ENCODE data around the gene EIF1AX. TPM values are rescaled to one million over a fixed set of nuclear protein-coding genes. Genes with fewer than 3 reads are reported as not detected.
"Not testable (repeated sequence)": the region's sequence is repeated elsewhere in the genome, so short reads cannot be mapped to it uniquely, and the experiment has no call there.

Gene EIF1AX
- total RNA-seq, 3 donors from 2014 or later (not counting 1 experiment from before 2014, with no cell fraction given), result 31.6 to 57.2 (median 31.7) TPM

DNA sequence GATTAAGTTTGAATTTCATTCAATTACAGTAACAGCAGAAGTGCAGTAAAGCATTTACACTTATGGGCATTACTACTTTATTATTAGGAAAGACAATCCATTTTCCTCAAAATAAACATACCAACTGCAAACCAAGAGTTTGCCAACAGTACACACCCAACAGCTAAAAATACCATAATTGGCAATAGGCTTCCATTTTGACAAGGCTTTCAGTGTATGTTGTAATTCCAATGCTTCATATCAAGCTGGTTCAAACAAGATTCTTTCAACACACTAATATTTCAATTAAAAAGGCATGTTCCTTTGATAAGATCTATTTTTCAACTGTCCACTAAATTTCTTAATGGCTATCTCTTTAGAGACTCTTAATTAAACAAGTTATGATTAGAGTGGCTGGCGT, 12.1 kb downstream of the EIF1AX start:
- 100% methylated on average over 1 of the region's 1 CpG for WGBS (ENCODE audit: insufficient coverage)
- no peak for ATAC-seq
- peaks cover 17% of the 10 kb centered on the region for H3K36me3 Mint-ChIP-seq

DNA sequence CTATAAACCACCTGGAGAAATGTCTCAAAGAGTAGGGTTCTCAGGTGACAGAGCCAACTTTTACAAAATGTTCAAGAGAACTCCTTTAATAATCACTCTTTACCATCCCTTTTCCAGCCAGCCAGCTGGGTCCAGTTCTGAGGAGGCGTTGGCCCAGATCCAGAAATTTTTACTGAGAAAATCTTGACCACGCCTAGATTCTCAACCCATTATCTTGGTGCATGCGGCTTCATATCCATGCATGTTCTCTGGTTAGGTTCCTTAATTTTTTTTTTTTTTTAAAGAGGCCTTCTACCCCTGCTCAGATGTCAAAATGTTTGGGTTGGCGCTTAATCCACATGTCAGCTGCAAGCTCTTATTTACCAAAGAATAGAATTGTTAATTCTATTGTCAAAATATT, 13.0 kb downstream of the EIF1AX start:
- Histone ChIP-seq H3K27me3 (ENCODE audit: control insufficient read depth, insufficient read depth, low read length) (no peaks in the 10 kb centered on the region), H3K4me1 (ENCODE audit: control insufficient read depth, insufficient read depth, low read length) (no peaks in the 10 kb centered on the region), H3K36me3 (ENCODE audit: control insufficient read depth, insufficient read depth, low read length) (peaks cover 31% of the 10 kb centered on the region), H3K4me3 (ENCODE audit: low read length) (no peak overlapping the region), H3K9me3 (ENCODE audit: control insufficient read depth, insufficient read depth, low read length) (no peaks in the 10 kb centered on the region), H3K27ac (ENCODE audit: low read length) (no peak overlapping the region)
- Mint-ChIP-seq H3K36me3 (peaks cover 17% of the 10 kb centered on the region), H3K27me3 (ENCODE audit: low read depth in 2 of 2) (no peaks in the 10 kb centered on the region), H3K9me3 (no peaks in the 10 kb centered on the region), H3K4me1 (no peaks in the 10 kb centered on the region), H3K27ac (peak overlapping the region in 1 of 2 donors; percentile 7), H3K4me3 (no peak overlapping the region)
- ATAC-seq, result no peak
- WGBS (ENCODE audit: insufficient coverage), result 100% methylated on average over 2 of the region's 4 CpGs
- DNase-seq, result no peak
- TF ChIP-seq, protein P1, sequence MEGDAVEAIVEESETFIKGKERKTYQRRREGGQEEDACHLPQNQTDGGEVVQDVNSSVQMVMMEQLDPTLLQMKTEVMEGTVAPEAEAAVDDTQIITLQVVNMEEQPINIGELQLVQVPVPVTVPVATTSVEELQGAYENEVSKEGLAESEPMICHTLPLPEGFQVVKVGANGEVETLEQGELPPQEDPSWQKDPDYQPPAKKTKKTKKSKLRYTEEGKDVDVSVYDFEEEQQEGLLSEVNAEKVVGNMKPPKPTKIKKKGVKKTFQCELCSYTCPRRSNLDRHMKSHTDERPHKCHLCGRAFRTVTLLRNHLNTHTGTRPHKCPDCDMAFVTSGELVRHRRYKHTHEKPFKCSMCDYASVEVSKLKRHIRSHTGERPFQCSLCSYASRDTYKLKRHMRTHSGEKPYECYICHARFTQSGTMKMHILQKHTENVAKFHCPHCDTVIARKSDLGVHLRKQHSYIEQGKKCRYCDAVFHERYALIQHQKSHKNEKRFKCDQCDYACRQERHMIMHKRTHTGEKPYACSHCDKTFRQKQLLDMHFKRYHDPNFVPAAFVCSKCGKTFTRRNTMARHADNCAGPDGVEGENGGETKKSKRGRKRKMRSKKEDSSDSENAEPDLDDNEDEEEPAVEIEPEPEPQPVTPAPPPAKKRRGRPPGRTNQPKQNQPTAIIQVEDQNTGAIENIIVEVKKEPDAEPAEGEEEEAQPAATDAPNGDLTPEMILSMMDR (IDR thresholded peaks at IDR 0.05), result no peak
- intact Hi-C loops (cut with micrococcal nuclease), result no loop called here

More for the DNA sequence above, 12.1 kb downstream of the EIF1AX start:
- Mint-ChIP-seq H3K27me3 (ENCODE audit: low read depth in 2 of 2) (no peaks in the 10 kb centered on the region), H3K27ac (peak overlapping the region in 1 of 2 donors; percentile 7), H3K4me1 (no peaks in the 10 kb centered on the region), H3K9me3 (no peaks in the 10 kb centered on the region), H3K4me3 (no peak overlapping the region)
- Histone ChIP-seq H3K27me3 (ENCODE audit: control insufficient read depth, insufficient read depth, low read length) (no peaks in the 10 kb centered on the region), H3K4me1 (ENCODE audit: control insufficient read depth, insufficient read depth, low read length) (no peaks in the 10 kb centered on the region), H3K9me3 (ENCODE audit: control insufficient read depth, insufficient read depth, low read length) (no peaks in the 10 kb centered on the region), H3K4me3 (ENCODE audit: low read length) (no peak overlapping the region), H3K27ac (ENCODE audit: low read length) (no peak overlapping the region), H3K36me3 (ENCODE audit: control insufficient read depth, insufficient read depth, low read length) (peaks cover 33% of the 10 kb centered on the region)
- intact Hi-C loops (cut with micrococcal nuclease), result no loop called here
- DNase-seq, result no peak
- TF ChIP-seq, protein P1 (IDR thresholded peaks at IDR 0.05), result no peak

DNA sequence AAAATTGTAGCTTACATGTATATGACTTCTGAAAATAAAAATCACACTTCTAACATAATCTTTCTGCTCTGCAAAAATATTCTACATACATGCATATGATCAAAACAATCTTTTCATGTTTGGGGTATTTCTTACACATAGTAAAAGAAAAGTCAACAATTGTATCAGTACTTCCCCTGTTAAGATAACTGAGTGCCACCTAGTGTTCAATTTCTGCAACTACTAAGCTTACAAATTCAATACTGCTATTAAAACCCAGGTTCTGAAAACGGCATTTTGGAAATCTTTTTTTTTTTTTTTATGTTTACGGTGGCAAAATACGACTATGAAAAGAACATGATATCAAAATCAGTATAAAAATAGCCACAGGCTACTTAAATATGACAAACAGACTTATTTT, 14.2 kb downstream of the EIF1AX start:
- intact Hi-C loops (cut with micrococcal nuclease); H3K27ac Mint-ChIP-seq; H3K9me3 Mint-ChIP-seq; H3K27me3 ChIP-seq (ENCODE audit: control insufficient read depth, insufficient read depth, low read length); H3K4me1 Mint-ChIP-seq; H3K9me3 ChIP-seq (ENCODE audit: control insufficient read depth, insufficient read depth, low read length); H3K4me3 ChIP-seq (ENCODE audit: low read length); DNase-seq; H3K27ac ChIP-seq (ENCODE audit: low read length); H3K4me1 ChIP-seq (ENCODE audit: control insufficient read depth, insufficient read depth, low read length); H3K4me3 Mint-ChIP-seq; H3K27me3 Mint-ChIP-seq (ENCODE audit: low read depth in 2 of 2): not testable (repeated sequence)
- H3K36me3 ChIP-seq (ENCODE audit: control insufficient read depth, insufficient read depth, low read length), result peaks cover 23% of the 10 kb centered on the region
- no CpG with 5 or more reads among the region's 3 CpGs for WGBS (ENCODE audit: insufficient coverage)
- peak; percentile 59 to 79 (median 75) for ATAC-seq
- peaks cover 13% of the 10 kb centered on the region for H3K36me3 Mint-ChIP-seq

DNA sequence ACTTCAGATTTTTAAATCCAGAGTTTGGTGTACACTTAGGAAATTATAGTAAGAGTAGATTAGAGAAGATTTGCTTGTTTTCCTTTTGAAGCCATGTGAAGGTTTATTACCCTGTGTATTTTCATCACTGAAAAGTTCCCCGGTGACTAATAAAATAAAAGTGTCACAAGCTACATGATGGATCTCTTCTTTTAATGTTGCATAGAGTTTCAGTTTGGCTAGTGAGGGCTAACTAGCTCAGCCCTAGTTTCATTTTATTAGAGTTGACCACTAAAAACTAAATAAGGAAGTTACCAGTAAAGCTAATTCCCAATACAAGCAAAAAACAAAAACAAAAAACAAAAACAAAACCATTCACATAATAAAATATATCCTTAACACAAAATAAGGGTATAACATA, 14.8 kb downstream of the EIF1AX start:
- H3K27ac Mint-ChIP-seq; H3K4me3 Mint-ChIP-seq; H3K27me3 Mint-ChIP-seq (ENCODE audit: low read depth in 2 of 2); H3K4me1 Mint-ChIP-seq; H3K9me3 ChIP-seq (ENCODE audit: control insufficient read depth, insufficient read depth, low read length); H3K27ac ChIP-seq (ENCODE audit: low read length); H3K27me3 ChIP-seq (ENCODE audit: control insufficient read depth, insufficient read depth, low read length); DNase-seq; H3K4me3 ChIP-seq (ENCODE audit: low read length); H3K9me3 Mint-ChIP-seq; intact Hi-C loops (cut with micrococcal nuclease); H3K36me3 Mint-ChIP-seq; ATAC-seq; H3K4me1 ChIP-seq (ENCODE audit: control insufficient read depth, insufficient read depth, low read length): not testable (repeated sequence)
- H3K36me3 ChIP-seq (ENCODE audit: control insufficient read depth, insufficient read depth, low read length), result peaks cover 23% of the 10 kb centered on the region
- WGBS (ENCODE audit: insufficient coverage), result no CpG with 5 or more reads among the region's 1 CpG

DNA sequence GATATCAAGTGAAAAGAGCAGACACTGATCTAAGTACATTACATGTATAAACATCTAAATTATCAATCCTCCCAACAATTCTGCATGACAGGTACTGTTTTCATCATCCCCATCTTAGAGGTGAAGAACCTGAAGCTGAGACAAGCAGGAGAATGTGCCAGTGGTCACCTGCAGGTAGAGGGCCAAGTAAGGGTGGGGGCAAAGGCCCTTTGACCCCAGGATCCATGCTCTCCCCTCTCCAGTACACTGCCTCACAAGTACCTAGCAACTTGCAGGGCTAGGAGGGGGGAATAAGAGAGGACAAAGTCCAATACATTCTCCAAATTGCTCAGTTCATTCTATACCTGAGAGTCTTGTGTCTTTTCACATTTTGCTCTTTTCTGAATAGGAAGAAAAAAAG, 16.7 kb downstream of the EIF1AX start:
- no peaks in the 10 kb centered on the region for H3K27me3 ChIP-seq (ENCODE audit: control insufficient read depth, insufficient read depth, low read length)
- Mint-ChIP-seq H3K4me3 (no peak overlapping the region), H3K36me3 (peaks cover 10% of the 10 kb centered on the region), H3K27me3 (ENCODE audit: low read depth in 2 of 2) (no peaks in the 10 kb centered on the region), H3K9me3 (no peaks in the 10 kb centered on the region), H3K27ac (no peak overlapping the region), H3K4me1 (no peaks in the 10 kb centered on the region)
- ATAC-seq (no peak), DNase-seq (no peak)
- TF ChIP-seq, protein P1 (IDR thresholded peaks at IDR 0.05), result no peak
- intact Hi-C loops (cut with micrococcal nuclease), result no loop called here
- H3K9me3 ChIP-seq (ENCODE audit: control insufficient read depth, insufficient read depth, low read length), result no peaks in the 10 kb centered on the region
- peaks cover 14% of the 10 kb centered on the region for H3K36me3 ChIP-seq (ENCODE audit: control insufficient read depth, insufficient read depth, low read length)
- no peak overlapping the region for H3K27ac ChIP-seq (ENCODE audit: low read length)
- no peaks in the 10 kb centered on the region for H3K4me1 ChIP-seq (ENCODE audit: control insufficient read depth, insufficient read depth, low read length)
- H3K4me3 ChIP-seq (ENCODE audit: low read length), result no peak overlapping the region

Measured in natural killer cell (primary cell).